Common myeloid progenitor, CD34-positive (primary cell): ENCODE results near the gene KLRB1.
A peak's percentile ranks its signal among the peaks of the same experiment; 100 is the strongest.
"Not testable (repeated sequence)": the region's sequence is repeated elsewhere in the genome, so short reads cannot be mapped to it uniquely, and the experiment has no call there.

Experiments
- CTCF ChIA-PET: fragments of 350-600 bp; sonication (Branson Sonifier 250); formaldehyde crosslinking; loops from one replicate; lab custom pipeline; 2021; ENCODE audit warnings: antibody characterized with exemption; lab: Charles Lee
- POLR2A ChIA-PET: fragments of 350-600 bp; sonication (Branson Sonifier 250); formaldehyde crosslinking; loops from one replicate; lab custom pipeline; 2021; ENCODE audit warnings: antibody characterized with exemption; lab: Charles Lee
- DNase-seq, 3 donors: peaks; one replicate each; pipeline versions ENCODE4 v3.0.0 to v3.0.0-alpha.2; 2013
- H3K27ac ChIP-seq, 2 experiments: 1 replicate in 1 of 2; 2 replicates in 1 of 2; pipeline ENCODE4 v1.7.0; 2013; ENCODE audit warnings: inconsistent platforms in 2 of 2, low read length in 2 of 2, mild to moderate bottlenecking in 2 of 2, low read depth in 1 of 2, moderate library complexity in 1 of 2; ENCODE audit not compliant: severe bottlenecking in 2 of 2, insufficient read depth in 1 of 2, poor library complexity in 1 of 2
- H3K27me3 ChIP-seq, 5 experiments: replicated peaks in 2 of 5; 1 replicate in 3 of 5; 2 replicates in 2 of 5; pipeline versions ENCODE4 v1.6.1 to v1.7.0; 2013; ENCODE audit warnings: low read length in 4 of 5, mild to moderate bottlenecking in 2 of 5, moderate library complexity in 2 of 5, inconsistent platforms in 1 of 5; ENCODE audit not compliant: insufficient read depth in 5 of 5, control insufficient read depth in 4 of 5
- H3K36me3 ChIP-seq, 4 experiments: 1 replicate in 2 of 4; 2 replicates in 2 of 4; pipeline versions ENCODE4 v1.6.1 to v1.7.0; 2013; ENCODE audit warnings: low read length in 3 of 4, control low read depth in 1 of 4, mild to moderate bottlenecking in 1 of 4; ENCODE audit not compliant: control insufficient read depth in 4 of 4, insufficient read depth in 4 of 4
- H3K4me1 ChIP-seq, 4 experiments: 1 replicate in 3 of 4; 2 replicates in 1 of 4; pipeline versions ENCODE4 v1.6.1 to v1.7.1; 2013; ENCODE audit warnings: low read length in 3 of 4, mild to moderate bottlenecking in 3 of 4, control low read depth in 1 of 4, inconsistent platforms in 1 of 4, moderate library complexity in 1 of 4; ENCODE audit not compliant: control insufficient read depth in 4 of 4, insufficient read depth in 4 of 4; ENCODE audit errors: control extremely low read depth in 1 of 4
- H3K4me3 ChIP-seq, 7 experiments: 1 replicate in 4 of 7; 2 replicates in 3 of 7; pipeline versions ENCODE4 v1.5.1 to v1.7.0; 2013; ENCODE audit warnings: mild to moderate bottlenecking in 7 of 7, low read length in 6 of 7, moderate library complexity in 6 of 7, inconsistent platforms in 2 of 7, low read depth in 2 of 7, control low read depth in 1 of 7; ENCODE audit not compliant: insufficient read depth in 4 of 7, control insufficient read depth in 1 of 7; ENCODE audit errors: extremely low read depth in 1 of 7
- H3K9me3 ChIP-seq, 5 experiments: 1 replicate in 4 of 5; 2 replicates in 1 of 5; pipeline versions ENCODE4 v1.6.1 to v1.7.1; 2013; ENCODE audit warnings: low read length in 4 of 5, mild to moderate bottlenecking in 2 of 5, inconsistent platforms in 1 of 5, low read depth in 1 of 5, moderate library complexity in 1 of 5; ENCODE audit not compliant: control insufficient read depth in 4 of 5, insufficient read depth in 2 of 5; ENCODE audit errors: control extremely low read depth in 1 of 5
- WGBS: methylation state at CpG from one replicate; pipeline ENCODE4 v1.1.5; 2013; ENCODE audit not compliant: insufficient coverage; 5-methylcytosine and 5-hydroxymethylcytosine counted together

KLRB1 gene

DNA sequence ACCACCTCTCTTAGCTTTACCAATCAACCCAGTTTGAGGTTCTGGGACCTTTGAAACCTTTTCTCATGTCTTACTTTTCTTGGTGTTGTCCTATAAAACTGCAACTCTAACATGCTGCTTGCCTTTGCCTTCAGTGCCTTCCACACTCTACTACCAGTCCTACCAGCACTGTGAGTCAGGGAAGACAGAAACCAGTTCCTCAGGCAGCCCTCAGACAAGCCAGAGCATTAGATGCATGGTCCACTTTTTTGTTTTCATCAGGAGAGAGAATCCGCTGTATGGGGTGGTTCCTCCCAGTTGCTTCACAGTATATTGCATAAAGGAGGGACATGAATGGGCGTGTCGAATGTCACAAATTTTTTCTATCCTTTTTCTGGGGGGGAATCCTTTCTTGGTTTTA is 17.3 kb upstream of the KLRB1 start:
- peaks cover 0 to 15% (median 0%) of the 10 kb centered on the region in 5 experiments for H3K9me3 ChIP-seq
- WGBS = 80% methylated on average over 1 of the region's 3 CpGs
- H3K27ac ChIP-seq = no peak overlapping the region
- ChIA-PET POLR2A (no interaction called here), CTCF (interaction anchor here (0.9 to 2.4 kb wide), 4 partner anchors 9 to 297 kb away, joined by 3 to 7 read pairs (median 3); no protein-coding TSS in a partner anchor)
- no peaks in the 10 kb centered on the region for H3K27me3 ChIP-seq
- no peaks in the 10 kb centered on the region for H3K4me1 ChIP-seq
- peaks cover 2 to 34% (median 7%) of the 10 kb centered on the region in 4 experiments for H3K36me3 ChIP-seq
- no peak overlapping the region for H3K4me3 ChIP-seq
- DNase-seq = no peak

DNA sequence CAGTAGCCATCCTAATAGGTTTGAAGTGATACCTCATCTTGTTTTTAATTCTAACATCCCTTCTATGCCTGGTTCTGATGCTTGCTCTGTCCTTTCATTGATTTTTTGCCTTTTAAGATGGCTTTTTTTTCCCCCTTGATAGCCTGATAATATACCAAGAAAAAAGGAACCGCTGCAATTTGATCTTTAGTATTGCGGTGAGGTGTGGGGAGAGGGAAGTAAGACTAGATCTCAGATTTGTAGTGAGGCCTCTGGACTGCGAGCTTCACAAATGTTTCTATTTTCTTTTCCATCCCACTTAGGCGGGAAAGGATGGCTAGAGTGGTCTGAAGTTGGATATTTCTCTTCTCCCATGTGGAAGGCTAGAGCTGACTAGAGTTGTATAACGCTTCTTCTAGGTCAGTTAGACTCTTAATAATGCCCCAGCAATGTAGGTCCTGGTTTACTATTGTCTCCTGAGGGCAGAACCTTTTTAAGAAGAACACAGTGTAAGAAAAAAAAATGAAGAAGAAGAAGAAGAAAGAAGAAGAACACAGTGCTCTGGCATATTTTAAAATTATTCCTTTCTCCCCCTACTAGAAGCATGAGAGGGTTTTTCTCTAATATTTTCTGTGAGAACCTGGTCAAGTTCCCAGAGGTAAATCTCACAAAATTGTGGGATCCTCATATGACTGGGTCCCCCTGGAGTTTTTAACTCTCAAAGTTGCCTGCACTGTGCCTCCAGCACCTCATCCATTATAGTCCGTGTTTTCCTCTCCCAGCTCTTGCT is 11.9 kb upstream of the KLRB1 start:
- no peak overlapping the region for H3K4me3 ChIP-seq
- no peak overlapping the region for H3K27ac ChIP-seq
- peaks cover 0 to 21% (median 2%) of the 10 kb centered on the region in 5 experiments for H3K9me3 ChIP-seq
- ChIA-PET CTCF (interaction anchor here (1.1 kb wide), 1 partner anchor 38 kb away, joined by 3 read pairs; no protein-coding TSS in a partner anchor), POLR2A (no interaction called here)
- 100% methylated on average over 1 of the region's 6 CpGs for WGBS
- no peak for DNase-seq
- H3K27me3 ChIP-seq = no peaks in the 10 kb centered on the region
- peaks cover 5 to 19% (median 14%) of the 10 kb centered on the region in 4 experiments for H3K4me1 ChIP-seq
- peaks cover under 1 to 43% (median 4%) of the 10 kb centered on the region in 4 experiments for H3K36me3 ChIP-seq

DNA sequence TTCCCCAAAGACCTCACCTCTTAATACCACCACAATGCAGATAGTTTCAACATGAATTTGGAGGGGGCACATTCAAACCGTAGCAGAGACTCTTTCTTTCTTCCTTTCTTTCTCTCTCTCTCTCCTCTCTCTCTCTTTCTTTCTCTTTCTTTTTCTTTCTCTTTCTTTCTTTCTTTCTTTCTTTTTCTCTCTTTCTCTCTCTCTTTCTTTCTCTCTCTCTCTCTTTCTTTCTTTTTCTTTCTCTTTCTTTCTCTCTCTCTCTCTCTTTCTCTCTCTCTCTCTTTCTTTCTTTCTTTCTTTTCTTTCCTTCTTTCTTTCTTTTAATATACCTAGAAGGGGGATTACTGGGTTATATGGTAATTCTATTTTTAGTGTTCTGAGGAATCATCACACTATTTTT is 11.2 kb upstream of the KLRB1 start:
- POLR2A ChIA-PET, DNase-seq, CTCF ChIA-PET, H3K27ac ChIP-seq, H3K27me3 ChIP-seq, H3K4me3 ChIP-seq: not testable (repeated sequence)
- H3K4me1 ChIP-seq = peaks cover 5 to 19% (median 14%) of the 10 kb centered on the region in 4 experiments
- 100% methylated on average over 1 of the region's 1 CpG for WGBS
- H3K36me3 ChIP-seq = peaks cover 0 to 36% (median 4%) of the 10 kb centered on the region in 4 experiments
- H3K9me3 ChIP-seq = peaks cover 0 to 15% (median 2%) of the 10 kb centered on the region in 5 experiments

DNA sequence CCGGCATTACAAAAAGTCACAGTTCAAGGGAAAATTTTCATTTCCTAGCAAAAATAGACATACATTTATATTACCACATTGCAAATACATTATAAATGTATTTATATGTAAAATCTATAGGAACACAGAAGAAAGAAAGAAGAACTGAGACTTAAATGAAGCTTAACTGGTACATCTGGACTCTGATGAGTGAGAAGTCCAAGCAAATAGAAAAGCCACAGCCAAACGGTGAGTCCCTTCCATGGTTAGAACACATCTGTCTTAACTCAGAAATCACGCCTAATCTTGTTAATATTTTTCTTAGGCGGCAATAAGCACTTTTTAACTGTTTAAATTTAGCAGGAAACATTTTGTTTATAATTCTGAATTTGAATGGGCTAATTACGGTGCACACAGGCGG is 9.4 kb upstream of the KLRB1 start:
- no peak for DNase-seq
- CTCF ChIA-PET = no interaction called here
- 100% methylated on average over 3 of the region's 6 CpGs for WGBS
- Histone ChIP-seq H3K4me1 (peaks cover 5 to 20% (median 14%) of the 10 kb centered on the region in 4 experiments), H3K27ac (no peak overlapping the region), H3K36me3 (peaks cover 0 to 23% (median 4%) of the 10 kb centered on the region in 4 experiments), H3K9me3 (peaks cover 0 to 10% (median 2%) of the 10 kb centered on the region in 5 experiments), H3K27me3 (no peaks in the 10 kb centered on the region), H3K4me3 (no peak overlapping the region)
- POLR2A ChIA-PET = no interaction called here

DNA sequence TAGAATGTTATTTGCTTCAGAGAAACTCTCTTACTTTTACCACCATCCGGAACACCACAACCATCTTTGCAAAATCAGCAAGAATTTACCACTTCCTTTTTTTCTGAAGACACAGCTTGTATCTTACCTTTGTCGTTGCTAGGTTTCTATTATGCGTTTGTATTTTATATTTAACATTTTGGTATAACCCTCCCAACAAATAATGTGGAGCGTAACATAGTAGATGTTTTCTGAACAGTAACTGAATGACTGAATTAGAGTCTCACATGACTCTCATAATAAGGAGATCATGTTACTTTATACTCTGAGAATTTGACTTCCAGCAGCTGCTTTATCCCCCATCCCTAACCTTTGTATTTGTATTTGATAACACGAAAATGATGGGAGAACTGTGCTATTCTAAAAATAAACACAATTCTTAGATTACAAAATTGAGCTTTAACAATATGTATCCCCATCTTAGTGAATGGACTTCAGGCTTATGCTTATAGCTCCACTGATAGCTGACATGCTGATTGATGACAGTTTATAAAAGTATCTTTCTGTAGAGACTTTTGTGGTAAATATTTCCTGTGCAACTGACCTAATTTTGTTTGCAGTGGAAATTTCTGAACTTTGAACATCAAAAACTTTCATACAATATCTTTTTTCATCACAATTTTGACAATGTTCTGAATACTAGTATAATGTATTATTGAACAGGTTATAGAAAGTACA is 7.9 kb upstream of the KLRB1 start:
- H3K27ac ChIP-seq = peak overlapping the region; percentile 82 to 83
- peaks cover 0 to 16% (median 4%) of the 10 kb centered on the region in 5 experiments for H3K9me3 ChIP-seq
- DNase-seq = peak; percentile 47 to 90 (median 86)
- ChIA-PET CTCF (interaction anchor here (1.3 kb wide), 2 partner anchors 32 to 93 kb away, joined by 3 to 5 read pairs; no protein-coding TSS in a partner anchor), POLR2A (no interaction called here)
- H3K4me3 ChIP-seq = peak overlapping the region in 4 of 7 experiments; percentile 1 to 53 (median 40)
- H3K36me3 ChIP-seq = peaks cover 0 to 21% (median 3%) of the 10 kb centered on the region in 4 experiments
- H3K27me3 ChIP-seq = no peaks in the 10 kb centered on the region
- WGBS = no CpG with 5 or more reads among the region's 5 CpGs
- peaks cover 5 to 20% (median 14%) of the 10 kb centered on the region in 4 experiments for H3K4me1 ChIP-seq

DNA sequence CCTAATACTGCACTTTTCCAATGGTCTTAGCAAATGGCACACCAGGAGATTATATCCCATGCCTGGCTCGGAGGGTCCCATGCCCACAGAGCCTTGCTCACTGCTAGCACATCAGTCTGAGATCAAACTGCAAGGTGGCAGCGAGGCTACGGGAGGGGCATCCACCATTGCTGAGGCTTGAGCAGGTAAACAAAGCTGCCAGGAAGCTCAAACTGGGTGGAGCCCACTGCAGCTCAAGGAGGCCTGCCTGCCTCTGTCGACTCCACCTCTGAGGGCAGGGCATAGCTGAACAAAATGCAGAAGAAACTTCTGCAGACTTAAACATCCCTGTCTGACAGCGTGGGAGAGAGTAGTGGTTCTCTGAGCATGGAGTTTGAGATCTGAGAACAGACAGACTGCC is 2.9 kb upstream of the KLRB1 start:
- H3K27me3 ChIP-seq, H3K9me3 ChIP-seq, DNase-seq, POLR2A ChIA-PET, H3K4me1 ChIP-seq, H3K4me3 ChIP-seq, H3K36me3 ChIP-seq, H3K27ac ChIP-seq: not testable (repeated sequence)
- WGBS = 94% methylated on average over 5 of the region's 5 CpGs
- CTCF ChIA-PET = interaction anchor here (0.7 kb wide), 1 partner anchor 23 kb away, joined by 3 read pairs; no protein-coding TSS in a partner anchor
